Measurements from ENCODE around the gene SRPK1.

Gene SRPK1

DNA sequence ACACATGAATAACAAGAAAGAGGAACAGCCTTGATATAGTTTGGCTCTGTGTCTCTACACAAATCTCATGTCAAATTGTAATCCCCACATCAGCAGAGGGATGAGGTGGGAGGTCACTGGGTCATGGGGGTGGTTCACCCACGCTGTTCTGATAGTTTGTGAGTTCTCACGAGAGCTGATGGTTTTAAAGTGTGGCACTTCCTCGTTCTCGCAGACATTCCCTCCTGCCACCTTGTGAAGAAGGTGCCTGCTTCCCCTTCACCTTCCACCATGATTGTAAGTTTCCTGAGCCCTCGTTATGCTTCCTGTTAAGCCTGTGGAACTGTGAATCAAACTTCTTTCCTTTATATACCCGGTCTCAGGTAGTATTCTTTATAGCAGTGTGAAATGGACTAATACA lies 13.1 kb downstream of the SRPK1 start:
- H3K36me3 ChIP-seq (replicated peaks; ENCODE audit: insufficient read depth, low read length): peaks cover 15% of the 10 kb centered on the region
- no peak overlapping the region for H3K27ac ChIP-seq (ENCODE audit: low read length)
- peaks cover 6% of the 10 kb centered on the region; the same call in 1 of the 2 replicates for H4K20me1 ChIP-seq (ENCODE audit: insufficient read depth, low read length)
- H3K9ac ChIP-seq (ENCODE audit: low read length): no peak overlapping the region
- H3K9me2 ChIP-seq (replicated peaks; ENCODE audit: insufficient read depth, low read length): no peaks in the 10 kb centered on the region
- H3K4me2 ChIP-seq (ENCODE audit: low read depth, low read length): no peak overlapping the region
- H3K79me2 ChIP-seq (ENCODE audit: low read length): peaks cover 95% of the 10 kb centered on the region
- H3K9me3 ChIP-seq (replicated peaks; ENCODE audit: insufficient read depth, low read length): no peaks in the 10 kb centered on the region
- DNase-seq: no peak
- H3K27me3 ChIP-seq (replicated peaks; ENCODE audit: insufficient read depth, low read length): no peaks in the 10 kb centered on the region
- no peaks in the 10 kb centered on the region for H3F3A ChIP-seq (ENCODE audit: insufficient read depth, low read length)
- no peak for TF ChIP-seq EZH2 (optimal IDR thresholded peaks at IDR 0.05; ENCODE audit: low read depth, low read length)
- H3K4me3 ChIP-seq (ENCODE audit: low read length): no peak overlapping the region
- no peak overlapping the region for H2AFZ ChIP-seq (ENCODE audit: low read length)
- H3K4me1 ChIP-seq (ENCODE audit: low read length): no peaks in the 10 kb centered on the region

GRCh38 chr6:35906499-35906846 lies 14.4 kb downstream of the SRPK1 start:
- H4K20me1 ChIP-seq (ENCODE audit: insufficient read depth, low read length): peaks cover 6% of the 10 kb centered on the region; the same call in 1 of the 2 replicates

DNA sequence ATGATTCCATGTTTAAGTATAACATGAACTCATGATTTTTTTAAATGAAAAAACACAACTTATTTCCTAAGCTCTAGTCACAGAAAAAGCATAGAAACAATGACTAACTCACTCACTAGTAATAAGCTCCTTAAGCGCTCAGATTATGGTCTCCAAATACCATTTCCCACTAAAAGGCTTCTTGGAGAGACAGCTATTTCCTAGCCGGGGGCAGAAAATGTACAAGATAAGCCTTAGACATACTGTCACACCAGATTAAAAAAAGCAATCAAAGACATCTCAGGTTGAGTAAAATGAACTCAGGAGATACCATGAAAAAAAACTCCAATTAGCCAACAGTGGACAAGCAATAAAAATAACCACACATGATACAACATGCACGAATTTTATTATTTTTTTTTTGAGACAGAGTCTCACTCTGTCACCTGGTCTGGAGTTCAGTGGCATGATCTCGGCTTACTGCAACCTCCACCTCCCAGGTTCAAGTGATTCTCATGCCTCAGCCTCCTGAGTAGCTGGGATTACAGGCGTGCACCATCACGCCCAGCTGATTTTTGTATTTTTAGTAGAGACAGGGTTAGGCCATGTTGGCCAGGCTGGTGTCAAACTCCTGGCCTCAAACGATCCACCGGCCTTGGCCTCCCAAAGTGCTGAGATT lies 14.9 kb downstream of the SRPK1 start:
- Histone ChIP-seq H2AFZ (ENCODE audit: low read length) (no peak overlapping the region), H3K4me2 (ENCODE audit: low read depth, low read length) (no peak overlapping the region), H3F3A (ENCODE audit: insufficient read depth, low read length) (no peaks in the 10 kb centered on the region), H3K36me3 (replicated peaks; ENCODE audit: insufficient read depth, low read length) (peaks cover 13% of the 10 kb centered on the region), H3K4me3 (ENCODE audit: low read length) (no peak overlapping the region), H4K20me1 (ENCODE audit: insufficient read depth, low read length) (peaks cover 6% of the 10 kb centered on the region; the same call in 1 of the 2 replicates), H3K79me2 (ENCODE audit: low read length) (peaks cover 95% of the 10 kb centered on the region), H3K9ac (ENCODE audit: low read length) (no peak overlapping the region), H3K4me1 (ENCODE audit: low read length) (no peaks in the 10 kb centered on the region), H3K9me2 (replicated peaks; ENCODE audit: insufficient read depth, low read length) (no peaks in the 10 kb centered on the region), H3K9me3 (replicated peaks; ENCODE audit: insufficient read depth, low read length) (no peaks in the 10 kb centered on the region), H3K27me3 (replicated peaks; ENCODE audit: insufficient read depth, low read length) (no peaks in the 10 kb centered on the region), H3K27ac (ENCODE audit: low read length) (no peak overlapping the region)
- no peak for DNase-seq
- TF ChIP-seq EZH2phosphoT487 (IDR thresholded peaks at IDR 0.05; ENCODE audit: low read length) (no peak), CTCF (IDR thresholded peaks at IDR 0.05; ENCODE audit: low read length) (no peak), EZH2 (optimal IDR thresholded peaks at IDR 0.05; ENCODE audit: low read depth, low read length) (no peak)

More at GRCh38 chr6:35906499-35906846, 14.4 kb downstream of the SRPK1 start:
- Histone ChIP-seq H3K27ac (ENCODE audit: low read length) (no peak overlapping the region), H3K9me2 (replicated peaks; ENCODE audit: insufficient read depth, low read length) (no peaks in the 10 kb centered on the region), H3K4me2 (ENCODE audit: low read depth, low read length) (no peak overlapping the region), H3K79me2 (ENCODE audit: low read length) (peaks cover 95% of the 10 kb centered on the region), H3K4me1 (ENCODE audit: low read length) (no peaks in the 10 kb centered on the region), H2AFZ (ENCODE audit: low read length) (no peak overlapping the region), H3K27me3 (replicated peaks; ENCODE audit: insufficient read depth, low read length) (no peaks in the 10 kb centered on the region), H3K9me3 (replicated peaks; ENCODE audit: insufficient read depth, low read length) (no peaks in the 10 kb centered on the region), H3F3A (ENCODE audit: insufficient read depth, low read length) (no peaks in the 10 kb centered on the region), H3K4me3 (ENCODE audit: low read length) (no peak overlapping the region), H3K9ac (ENCODE audit: low read length) (no peak overlapping the region), H3K36me3 (replicated peaks; ENCODE audit: insufficient read depth, low read length) (peaks cover 13% of the 10 kb centered on the region)
- no peak for TF ChIP-seq CTCF (IDR thresholded peaks at IDR 0.05; ENCODE audit: low read length)
- no peak for TF ChIP-seq EZH2phosphoT487 (IDR thresholded peaks at IDR 0.05; ENCODE audit: low read length)
- TF ChIP-seq EZH2 (optimal IDR thresholded peaks at IDR 0.05; ENCODE audit: low read depth, low read length): no peak
- no peak for DNase-seq

- no peaks in the 10 kb centered on the region for H3F3A ChIP-seq (ENCODE audit: insufficient read depth, low read length)
These were observed 15.6 kb downstream of the SRPK1 start for GRCh38 chr6:35905141-35905785.

More at GRCh38 chr6:35905141-35905785, 15.6 kb downstream of the SRPK1 start:
- H3K4me1 ChIP-seq (ENCODE audit: low read length): no peaks in the 10 kb centered on the region
- peaks cover 9% of the 10 kb centered on the region for H3K36me3 ChIP-seq (replicated peaks; ENCODE audit: insufficient read depth, low read length)
- no peaks in the 10 kb centered on the region for H3K9me2 ChIP-seq (replicated peaks; ENCODE audit: insufficient read depth, low read length)
- DNase-seq: no peak
- H3K9me3 ChIP-seq (replicated peaks; ENCODE audit: insufficient read depth, low read length): no peaks in the 10 kb centered on the region
- no peak overlapping the region for H2AFZ ChIP-seq (ENCODE audit: low read length)
- H3K4me2 ChIP-seq (ENCODE audit: low read depth, low read length): no peak overlapping the region
- no peak overlapping the region for H3K27ac ChIP-seq (ENCODE audit: low read length)
- H3K79me2 ChIP-seq (ENCODE audit: low read length): peaks cover 95% of the 10 kb centered on the region
- no peak overlapping the region for H3K9ac ChIP-seq (ENCODE audit: low read length)
- no peak overlapping the region for H3K4me3 ChIP-seq (ENCODE audit: low read length)
- H3K27me3 ChIP-seq (replicated peaks; ENCODE audit: insufficient read depth, low read length): no peaks in the 10 kb centered on the region
- H4K20me1 ChIP-seq (ENCODE audit: insufficient read depth, low read length): peaks cover 6% of the 10 kb centered on the region; the same call in 1 of the 2 replicates
- TF ChIP-seq EZH2 (optimal IDR thresholded peaks at IDR 0.05; ENCODE audit: low read depth, low read length) (no peak), EZH2phosphoT487 (IDR thresholded peaks at IDR 0.05; ENCODE audit: low read length) (no peak), CTCF (IDR thresholded peaks at IDR 0.05; ENCODE audit: low read length) (no peak)
